Measurements from ENCODE around the gene SOX18. TPM values are rescaled to one million over a fixed set of nuclear protein-coding genes. Genes with fewer than 3 reads are reported as not detected.

SOX18 gene
- total RNA-seq, 1 donor from 2014 or later, result 48.3 TPM

GRCh38 chr20:64068386-64069208, 19.2 kb upstream of the SOX18 start:
- no peak for TF ChIP-seq CTCF (IDR thresholded peaks at IDR 0.05)
- Histone ChIP-seq H3K4me3 (no peak overlapping the region), H3K4me1 (peaks cover 23% of the 10 kb centered on the region), H3K27ac (no peak overlapping the region), H3K36me3 (peaks cover 19% of the 10 kb centered on the region), H3K27me3 (ENCODE audit: low read depth) (no peaks in the 10 kb centered on the region), H3K9me3 (no peaks in the 10 kb centered on the region)
- no peak for DNase-seq
- ATAC-seq, result no peak
- intact Hi-C loops (cut with DNase I), result no loop called here

GRCh38 chr20:64067733-64068307, 18.4 kb upstream of the SOX18 start:
- no peak overlapping the region for H3K4me3 ChIP-seq
- no peaks in the 10 kb centered on the region for H3K27me3 ChIP-seq (ENCODE audit: low read depth)
- peaks cover 25% of the 10 kb centered on the region for H3K4me1 ChIP-seq
- H3K9me3 ChIP-seq, result no peaks in the 10 kb centered on the region
- ATAC-seq (no peak), DNase-seq (no peak)
- TF ChIP-seq CTCF (IDR thresholded peaks at IDR 0.05), result no peak
- intact Hi-C loops (cut with DNase I), result no loop called here
- H3K27ac ChIP-seq, result no peak overlapping the region
- peaks cover 11% of the 10 kb centered on the region for H3K36me3 ChIP-seq

- DNase-seq, result no peak
These were observed 17.7 kb upstream of the SOX18 start for GRCh38 chr20:64067005-64067632.

GRCh38 chr20:64065974-64066343, 16.5 kb upstream of the SOX18 start:
- intact Hi-C loops (cut with DNase I), result no loop called here
- Histone ChIP-seq H3K4me3 (no peak overlapping the region), H3K27me3 (ENCODE audit: low read depth) (no peaks in the 10 kb centered on the region), H3K4me1 (peaks cover 33% of the 10 kb centered on the region), H3K9me3 (no peaks in the 10 kb centered on the region), H3K36me3 (no peaks in the 10 kb centered on the region), H3K27ac (no peak overlapping the region)
- TF ChIP-seq CTCF (IDR thresholded peaks at IDR 0.05), result no peak
- ATAC-seq (no peak), DNase-seq (no peak)

More at GRCh38 chr20:64067005-64067632, 17.7 kb upstream of the SOX18 start:
- no peaks in the 10 kb centered on the region for H3K9me3 ChIP-seq
- ATAC-seq, result no peak
- no peaks in the 10 kb centered on the region for H3K27me3 ChIP-seq (ENCODE audit: low read depth)
- no peak overlapping the region for H3K27ac ChIP-seq
- H3K4me3 ChIP-seq, result no peak overlapping the region
- peaks cover 32% of the 10 kb centered on the region for H3K4me1 ChIP-seq
- intact Hi-C loops (cut with DNase I), result no loop called here
- peaks cover 4% of the 10 kb centered on the region for H3K36me3 ChIP-seq
- TF ChIP-seq CTCF (IDR thresholded peaks at IDR 0.05), result no peak

- H3K36me3 ChIP-seq, result no peaks in the 10 kb centered on the region
- H3K27me3 ChIP-seq (ENCODE audit: low read depth), result no peaks in the 10 kb centered on the region
- H3K9me3 ChIP-seq, result no peaks in the 10 kb centered on the region
- no peak overlapping the region for H3K4me3 ChIP-seq
- no peak overlapping the region for H3K27ac ChIP-seq
- peaks cover 33% of the 10 kb centered on the region for H3K4me1 ChIP-seq
- DNase-seq (no peak), ATAC-seq (no peak)
- no peak for TF ChIP-seq CTCF (IDR thresholded peaks at IDR 0.05)
- intact Hi-C loops (cut with DNase I), result no loop called here
These were observed 15.9 kb upstream of the SOX18 start for GRCh38 chr20:64065062-64065973.

Data from lower lobe of right lung (tissue), 2 donors.